K562 (cell line): ENCODE measurements around the gene FTL. TPM values are rescaled to one million over a fixed set of nuclear protein-coding genes. Genes with fewer than 3 reads are reported as not detected.

Experiments
- BCL6 ChIP-seq: fragments of 250-450 bp; sonication (Bioruptor Pico); IDR thresholded peaks from 2 replicates; pipeline ENCODE4 v1.4.0; 2020
- CAMTA2 ChIP-seq: fragments of 250-450 bp; sonication (Bioruptor Pico); conservative IDR thresholded peaks from 2 replicates; pipeline ENCODE4 v1.5.1; 2022
- CXXC5 ChIP-seq: fragments of 250-450 bp; sonication (Bioruptor Pico); IDR thresholded peaks from 2 replicates; pipeline ENCODE4 v1.8.0; 2022; ENCODE audit warnings: inconsistent platforms, mild to moderate bottlenecking, moderate library complexity
- HSF4 ChIP-seq: fragments of 250-450 bp; sonication (Bioruptor Pico); IDR thresholded peaks from 2 replicates; pipeline ENCODE4 v2.1.2; 2022; ENCODE audit warnings: mild to moderate bottlenecking, moderate library complexity, borderline replicate concordance
- KDM2B ChIP-seq: fragments of 250-450 bp; sonication (Bioruptor Pico); IDR thresholded peaks from 2 replicates; pipeline ENCODE4 v1.8.0; 2021; ENCODE audit warnings: mild to moderate bottlenecking, moderate library complexity
- MBD2 ChIP-seq: sonication (generic); IDR thresholded peaks from 2 replicates; pipeline ENCODE4 v1.6.1; 2016; ENCODE audit warnings: low read depth, borderline replicate concordance
- NFRKB ChIP-seq: fragments of 450-650 bp; IDR thresholded peaks from 2 replicates; pipeline ENCODE4 v1.6.1; 2016; ENCODE audit warnings: low read depth
- NFYB ChIP-seq: IDR thresholded peaks from 2 replicates; pipeline ENCODE4 v1.6.1; 2011; ENCODE audit warnings: mild to moderate bottlenecking, moderate library complexity; ENCODE audit not compliant: insufficient read length; ENCODE audit errors: extremely low read depth
- NR2C1 ChIP-seq, 2 experiments: fragments of 450-650 bp; IDR thresholded peaks; 2 replicates each; pipeline ENCODE4 v1.6.1; 2017; ENCODE audit warnings: mild to moderate bottlenecking in 2 of 2, antibody characterized with exemption in 1 of 2, inconsistent platforms in 1 of 2, missing compliant biosample characterization in 1 of 2, missing genetic modification characterization in 1 of 2
- STAT5B ChIP-seq: fragments of 250-450 bp; sonication (Bioruptor Pico); IDR thresholded peaks from 2 replicates; pipeline ENCODE4 v1.8.0; 2021; ENCODE audit warnings: mild to moderate bottlenecking, inconsistent platforms
- TRIM28 ChIP-seq: fragments of 450-650 bp; IDR thresholded peaks from 2 replicates; pipeline ENCODE4 v1.6.1; 2017
- YY1 ChIP-seq, 3 experiments: IDR thresholded peaks; 2 replicates each; pipeline ENCODE4 v1.6.1; 2011; ENCODE audit warnings: low read length in 2 of 3, mild to moderate bottlenecking in 2 of 3, moderate library complexity in 2 of 3, borderline replicate concordance in 1 of 3, control low read depth in 1 of 3, low read depth in 1 of 3; ENCODE audit not compliant: insufficient read depth in 3 of 3, insufficient replicate concordance in 2 of 3, control insufficient read depth in 1 of 3, insufficient read length in 1 of 3; ENCODE audit errors: extremely low read depth in 1 of 3
- ZNF282 ChIP-seq: sonication (generic); formaldehyde crosslinking; IDR thresholded peaks from 2 replicates; pipeline ENCODE4 v1.8.1; 2023; ENCODE audit warnings: missing genetic modification reagents
- polyA plus RNA-seq, 8 experiments: library from polyadenylated mRNA; depleted of rRNA in 4 of 8; stranded (reverse) in 5 of 8; unstranded in 3 of 8; fragments of >200 nt; fragmentation: Nextera tagmentation in 2 of 8; fragmentation: Illumina TruSeq in 1 of 8; extraction: Ambion mirVana in 2 of 8; extraction: Trizol in 1 of 8; gene quantifications; 2 replicates each; pipeline versions ENCODE4 v1.2.1 to v1.2.3, GENCODE V29; 2011 to 2014; ENCODE audit warnings: inconsistent platforms in 1 of 8, missing spikeins in 1 of 8
- total RNA-seq, 7 experiments: library from RNA; depleted of rRNA in 6 of 7; stranded (reverse); fragments of >200 nt in 6 of 7; fragmentation: Illumina TruSeq in 2 of 7; extraction: Trizol in 2 of 7; gene quantifications; 2 replicates each; pipeline versions ENCODE4 v1.2.1 to v1.2.3, GENCODE V29; 2011 to 2021; ENCODE audit warnings: low replicate concordance in 1 of 7
- TF ChIP-seq, protein P1 (sequence below), 2 experiments: fragments of 250-450 bp in 1 of 2; fragments of 450-650 bp in 1 of 2; sonication (Bioruptor Pico) in 1 of 2; IDR thresholded peaks; 2 replicates each; pipeline versions ENCODE4 v1.6.1 to v1.8.0; 2016 to 2021; ENCODE audit warnings: mild to moderate bottlenecking in 2 of 2, moderate library complexity in 2 of 2, missing compliant biosample characterization in 1 of 2, missing genetic modification characterization in 1 of 2
- TF ChIP-seq, protein P2 (sequence below): conservative IDR thresholded peaks from 2 replicates; pipeline ENCODE4 v1.6.1; 2011; ENCODE audit warnings: low read depth, mild to moderate bottlenecking, low read length; ENCODE audit not compliant: control insufficient read depth
- TF ChIP-seq, protein P3 (sequence below): sonication (generic); formaldehyde crosslinking; IDR thresholded peaks from 2 replicates; pipeline ENCODE4 v1.8.0; 2022; ENCODE audit warnings: missing genetic modification reagents, mild to moderate bottlenecking, moderate library complexity, borderline replicate concordance
- TF ChIP-seq, protein P4 (sequence below): fragments of 250-450 bp; sonication (Bioruptor Pico); IDR thresholded peaks from 2 replicates; pipeline ENCODE4 v1.8.0; 2022; ENCODE audit warnings: moderate library complexity, mild to moderate bottlenecking, inconsistent platforms

Gene FTL
- total and polyA plus RNA-seq, 9 of the 15 experiments (the other 6 are each of a cell fraction or from before 2014, with no cell fraction given) = 1,231 to 27,415 (median 3,965) TPM

DNA sequence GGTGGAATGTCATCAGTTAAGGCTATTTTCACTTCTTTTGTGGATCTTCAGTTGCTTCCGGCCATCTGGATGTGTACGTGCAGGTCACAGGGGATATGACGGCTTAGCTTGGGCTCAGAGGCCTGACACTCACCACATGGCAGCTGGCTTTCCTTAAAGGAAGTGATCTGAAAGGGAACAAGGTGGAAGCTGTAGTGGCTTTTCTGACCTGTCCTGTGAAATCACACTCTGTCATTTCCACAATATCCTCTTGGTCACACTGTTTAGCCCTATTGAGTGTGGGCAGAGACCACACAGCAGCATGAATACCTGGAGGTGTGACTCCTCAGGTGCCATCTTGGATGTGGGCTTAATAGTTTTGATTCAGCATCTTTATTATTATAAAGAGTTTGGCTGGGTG, 14.9 kb upstream of the FTL start (continued):
- TF ChIP-seq NFYB (no peak), ZNF282 (CRISPR knock-in tag) (no peak), HSF4 (CRISPR knock-in tag) (no peak), TRIM28 (no peak), MBD2 (no peak), KDM2B (no peak), BCL6 (CRISPR knock-in tag) (0 out of 2 replicates have a peak, but pooled peaks have one; percentile 6), CAMTA2 (CRISPR knock-in tag) (no peak), NR2C1 (IDR thresholded peaks at IDR 0.05) (no peak), NR2C1 (tag; IDR thresholded peaks at IDR 0.05) (peak; percentile 56), YY1 (IDR thresholded peaks at IDR 0.05; ENCODE audit: borderline replicate concordance in 1 of 3, control insufficient read depth in 1 of 3, extremely low read depth in 1 of 3, insufficient read depth in 3 of 3, insufficient read length in 1 of 3, insufficient replicate concordance in 2 of 3, low read depth in 1 of 3, low read length in 2 of 3) (peak in 1 of 3 experiments; percentile 61), CXXC5 (CRISPR knock-in tag) (0 out of 2 replicates have a peak, but pooled peaks have one; percentile 10), NFRKB (0 out of 2 replicates have a peak, but pooled peaks have one; percentile 11), STAT5B (CRISPR knock-in tag) (no peak)
- TF ChIP-seq, protein P1, sequence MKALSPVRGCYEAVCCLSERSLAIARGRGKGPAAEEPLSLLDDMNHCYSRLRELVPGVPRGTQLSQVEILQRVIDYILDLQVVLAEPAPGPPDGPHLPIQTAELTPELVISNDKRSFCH (CRISPR knock-in tag; IDR thresholded peaks at IDR 0.05) = no peak
- TF ChIP-seq, protein P1 (tag; IDR thresholded peaks at IDR 0.05) = no peak; the same call in 1 of the 2 replicates
- TF ChIP-seq, protein P2, sequence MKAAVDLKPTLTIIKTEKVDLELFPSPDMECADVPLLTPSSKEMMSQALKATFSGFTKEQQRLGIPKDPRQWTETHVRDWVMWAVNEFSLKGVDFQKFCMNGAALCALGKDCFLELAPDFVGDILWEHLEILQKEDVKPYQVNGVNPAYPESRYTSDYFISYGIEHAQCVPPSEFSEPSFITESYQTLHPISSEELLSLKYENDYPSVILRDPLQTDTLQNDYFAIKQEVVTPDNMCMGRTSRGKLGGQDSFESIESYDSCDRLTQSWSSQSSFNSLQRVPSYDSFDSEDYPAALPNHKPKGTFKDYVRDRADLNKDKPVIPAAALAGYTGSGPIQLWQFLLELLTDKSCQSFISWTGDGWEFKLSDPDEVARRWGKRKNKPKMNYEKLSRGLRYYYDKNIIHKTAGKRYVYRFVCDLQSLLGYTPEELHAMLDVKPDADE = no peak
- TF ChIP-seq, protein P3, sequence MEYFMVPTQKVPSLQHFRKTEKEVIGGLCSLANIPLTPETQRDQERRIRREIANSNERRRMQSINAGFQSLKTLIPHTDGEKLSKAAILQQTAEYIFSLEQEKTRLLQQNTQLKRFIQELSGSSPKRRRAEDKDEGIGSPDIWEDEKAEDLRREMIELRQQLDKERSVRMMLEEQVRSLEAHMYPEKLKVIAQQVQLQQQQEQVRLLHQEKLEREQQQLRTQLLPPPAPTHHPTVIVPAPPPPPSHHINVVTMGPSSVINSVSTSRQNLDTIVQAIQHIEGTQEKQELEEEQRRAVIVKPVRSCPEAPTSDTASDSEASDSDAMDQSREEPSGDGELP (CRISPR knock-in tag) = no peak
- TF ChIP-seq, protein P4, sequence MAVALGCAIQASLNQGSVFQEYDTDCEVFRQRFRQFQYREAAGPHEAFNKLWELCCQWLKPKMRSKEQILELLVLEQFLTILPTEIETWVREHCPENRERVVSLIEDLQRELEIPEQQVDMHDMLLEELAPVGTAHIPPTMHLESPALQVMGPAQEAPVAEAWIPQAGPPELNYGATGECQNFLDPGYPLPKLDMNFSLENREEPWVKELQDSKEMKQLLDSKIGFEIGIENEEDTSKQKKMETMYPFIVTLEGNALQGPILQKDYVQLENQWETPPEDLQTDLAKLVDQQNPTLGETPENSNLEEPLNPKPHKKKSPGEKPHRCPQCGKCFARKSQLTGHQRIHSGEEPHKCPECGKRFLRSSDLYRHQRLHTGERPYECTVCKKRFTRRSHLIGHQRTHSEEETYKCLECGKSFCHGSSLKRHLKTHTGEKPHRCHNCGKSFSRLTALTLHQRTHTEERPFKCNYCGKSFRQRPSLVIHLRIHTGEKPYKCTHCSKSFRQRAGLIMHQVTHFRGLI (CRISPR knock-in tag) = no peak
